CD4-positive, alpha-beta T cell treated with Interferon alpha-2 for 1 hour (primary cell): Measurements from ENCODE around the gene ZNF106.

Experiments used
- DNase-seq, 2 donors: peaks; one replicate each; pipeline ENCODE4 v3.0.0-alpha.2; 2020 to 2022

ZNF106 gene

GRCh38 chr15:42490671-42491538, at the start of gene ZNF106:
ZNF106 (minus strand) TSS chr15:42491141; CDS start chr15:42472289, 18,852 bp downstream.
- DNase-seq: peak; percentile 89 to 94

DNA sequence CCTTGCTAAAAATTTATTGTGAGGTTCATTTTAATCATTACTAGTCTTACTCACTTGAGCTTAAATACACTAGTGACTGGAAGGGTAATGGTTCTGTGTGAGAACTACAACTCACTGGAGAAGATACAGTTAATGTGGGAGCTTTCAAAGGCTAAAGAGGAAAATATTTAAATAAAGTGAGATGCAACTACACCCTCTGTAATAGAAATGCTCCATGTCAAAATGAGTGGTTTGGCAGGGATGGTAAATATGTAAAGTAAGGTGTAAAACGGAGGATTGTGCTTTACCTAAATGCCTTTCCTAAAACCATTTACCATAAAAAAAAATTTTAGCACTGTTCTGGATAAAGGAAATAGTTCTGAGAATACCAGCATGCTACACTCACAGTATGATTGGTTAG, 42.3 kb upstream of the ZNF106 start:
- DNase-seq: no peak

- no peak for DNase-seq
Measured at GRCh38 chr15:42528970-42529369, 38.0 kb upstream of the ZNF106 start.

GRCh38 chr15:42523331-42523730, 32.4 kb upstream of the ZNF106 start:
- DNase-seq: no peak

DNA sequence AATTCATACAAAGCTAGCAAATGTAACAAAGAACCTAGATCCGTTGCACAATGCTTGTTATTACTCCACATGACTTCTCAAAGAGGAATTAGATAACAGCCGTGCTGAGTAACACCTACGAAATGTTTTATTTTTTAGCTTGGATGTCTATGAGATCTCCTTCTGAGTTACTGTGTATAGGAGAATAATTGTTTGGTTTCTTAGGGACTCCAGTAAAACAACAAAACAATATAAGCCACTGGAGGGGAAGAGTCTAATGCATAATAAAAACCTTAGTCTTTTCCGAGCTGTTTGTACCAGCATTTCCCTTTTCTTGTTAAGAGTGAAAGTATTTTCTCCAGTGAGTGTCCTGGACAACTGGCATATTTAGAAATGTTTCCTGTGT, 20.1 kb upstream of the ZNF106 start:
- no peak for DNase-seq

- DNase-seq: no peak
Measured at GRCh38 chr15:42510258-42511006, 19.5 kb upstream of the ZNF106 start.

DNA sequence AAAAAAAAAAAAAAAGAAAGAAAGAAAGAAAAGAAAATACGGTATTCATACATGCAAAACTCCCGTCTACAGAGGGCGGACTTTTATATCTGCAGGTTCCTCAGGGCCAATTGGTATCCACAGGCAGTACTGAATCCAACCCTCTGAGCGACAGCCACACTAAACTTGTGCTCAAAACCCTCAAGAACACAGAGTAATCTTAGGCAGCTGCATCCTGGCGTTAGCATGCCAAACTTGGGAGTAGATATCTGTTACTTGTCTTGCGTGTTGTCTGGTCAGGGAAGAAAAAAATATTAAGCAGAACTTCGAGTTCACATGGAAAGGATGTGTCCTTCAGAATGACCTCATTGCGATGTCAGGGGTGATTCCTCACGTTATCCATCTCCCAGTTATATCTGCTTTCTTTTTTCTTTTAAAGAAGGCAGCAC, 17.3 kb upstream of the ZNF106 start:
- no peak for DNase-seq

GRCh38 chr15:42507514-42507913, 16.6 kb upstream of the ZNF106 start:
- no peak for DNase-seq

- DNase-seq: no peak
Measured at GRCh38 chr15:42504631-42505030, 13.7 kb upstream of the ZNF106 start.

GRCh38 chr15:42503825-42504224, 12.9 kb upstream of the ZNF106 start:
- no peak for DNase-seq

DNA sequence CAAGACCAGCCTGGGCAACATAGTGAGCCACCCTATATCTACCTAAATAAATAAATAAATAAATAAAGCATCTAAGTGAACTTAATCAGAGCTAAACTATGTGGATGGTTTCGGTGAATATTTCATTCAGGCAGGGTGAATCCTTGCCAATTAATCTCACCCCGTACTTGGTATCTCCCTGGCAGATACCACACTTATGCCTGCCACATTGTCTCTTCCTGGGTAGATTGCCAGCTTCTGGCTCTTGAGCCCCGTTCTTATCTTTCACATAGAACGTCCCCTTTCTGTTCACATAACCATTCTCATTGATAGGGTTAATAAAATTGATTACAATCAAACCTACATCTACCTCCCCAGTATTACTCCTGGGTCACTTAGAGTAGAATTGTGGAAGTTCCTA, 11.5 kb upstream of the ZNF106 start:
- DNase-seq: no peak

- DNase-seq: no peak
Measured at GRCh38 chr15:42499858-42500609, 9.1 kb upstream of the ZNF106 start.

GRCh38 chr15:42498212-42499068, 7.5 kb upstream of the ZNF106 start:
- DNase-seq: no peak

- DNase-seq: peak; percentile 82 to 87
Measured at GRCh38 chr15:42495361-42496212, 4.6 kb upstream of the ZNF106 start, which contains the start of gene SNAP23. SNAP23 (plus strand) TSS chr15:42495634; CDS start chr15:42511847, 16,213 bp downstream.

DNA sequence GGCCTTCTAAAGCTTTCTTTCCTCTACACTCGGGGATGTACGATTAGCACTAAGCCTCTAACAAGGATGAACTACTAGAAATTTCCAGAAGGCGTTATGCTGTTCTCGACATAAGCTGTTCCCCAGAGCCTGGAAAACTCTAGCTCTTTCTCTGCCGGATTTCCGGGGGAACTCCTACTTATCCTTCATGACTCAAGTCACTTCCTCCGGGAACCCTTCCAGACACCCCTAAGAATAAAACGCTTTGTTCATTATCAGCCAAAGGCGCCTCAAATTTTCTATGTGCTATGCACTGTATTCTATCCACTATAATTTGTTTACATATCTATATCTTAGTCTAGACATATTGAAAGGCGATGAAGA, 4.0 kb upstream of the ZNF106 start:
- DNase-seq: peak in 1 of 2 donors; percentile 43

- no peak for DNase-seq
Measured at GRCh38 chr15:42493679-42494078, 2.7 kb upstream of the ZNF106 start.

DNA sequence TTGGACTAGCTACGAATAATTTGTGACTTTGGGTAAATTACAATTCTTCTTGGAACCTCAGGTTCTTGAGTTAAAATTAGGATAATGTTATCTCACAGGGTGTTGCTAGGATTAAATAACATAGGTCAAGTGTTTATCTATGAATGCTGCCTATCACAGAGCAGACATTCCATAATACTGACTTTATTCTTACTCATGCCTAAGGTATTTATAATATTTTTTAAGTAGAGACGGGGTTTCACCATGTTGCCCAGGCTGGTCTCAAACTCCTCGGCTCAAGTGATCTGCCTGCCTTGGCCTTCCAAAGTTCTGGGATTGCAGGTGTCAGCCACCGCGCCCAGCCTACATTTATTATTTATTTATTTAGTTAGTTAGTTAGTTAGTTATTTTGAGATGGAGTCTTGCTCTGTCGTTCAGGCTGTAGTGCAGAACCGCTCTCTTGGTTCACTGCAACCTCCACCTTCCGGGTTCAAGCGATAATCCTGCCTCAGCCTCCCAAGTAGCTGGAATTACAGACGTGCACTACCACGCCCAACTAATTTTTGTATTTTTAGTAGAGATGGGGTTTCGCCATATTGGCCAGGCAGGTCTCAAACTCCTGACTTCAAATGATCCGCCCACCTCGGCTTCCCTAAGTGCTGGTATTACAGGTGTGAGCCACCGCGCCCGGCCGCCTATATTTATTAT, 741 bp upstream of the ZNF106 start:
- DNase-seq: no peak

- peak in 1 of 2 donors; percentile 22 for DNase-seq
Measured at GRCh38 chr15:42490291-42490670, 660 bp downstream of the ZNF106 start.

GRCh38 chr15:42483677-42484076, 7.3 kb downstream of the ZNF106 start:
- DNase-seq: no peak

- no peak for DNase-seq
Measured at GRCh38 chr15:42482701-42483100, 8.2 kb downstream of the ZNF106 start.

DNA sequence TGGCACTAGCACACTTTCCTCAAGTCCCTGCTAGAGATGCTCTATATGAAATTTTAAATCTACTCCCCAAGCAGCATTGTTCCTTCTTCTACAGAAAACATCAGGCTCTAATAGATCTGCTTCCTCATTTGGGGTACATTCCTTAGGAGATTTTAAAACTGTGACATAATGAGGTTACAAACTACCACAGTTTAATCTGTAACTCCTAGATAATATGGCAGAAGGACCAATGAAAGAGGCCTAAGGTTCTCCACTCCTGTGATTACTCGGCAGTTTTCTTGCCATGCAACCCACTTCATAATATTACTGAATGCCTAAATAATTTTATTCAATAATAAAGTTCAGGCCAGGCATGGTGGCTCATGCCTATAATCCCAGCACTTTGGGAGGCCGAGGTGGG, 16.1 kb downstream of the ZNF106 start:
- DNase-seq: no peak
